ENCODE data around the gene FAM120AOS. TPM values are rescaled to one million over a fixed set of nuclear protein-coding genes. Genes with fewer than 3 reads are reported as not detected.
A peak's percentile ranks its signal among the peaks of the same experiment; 100 is the strongest.

The FAM120AOS gene
- total and polyA plus RNA-seq, 12 donors, result 26.2 to 62.6 (median 46.6) TPM

DNA sequence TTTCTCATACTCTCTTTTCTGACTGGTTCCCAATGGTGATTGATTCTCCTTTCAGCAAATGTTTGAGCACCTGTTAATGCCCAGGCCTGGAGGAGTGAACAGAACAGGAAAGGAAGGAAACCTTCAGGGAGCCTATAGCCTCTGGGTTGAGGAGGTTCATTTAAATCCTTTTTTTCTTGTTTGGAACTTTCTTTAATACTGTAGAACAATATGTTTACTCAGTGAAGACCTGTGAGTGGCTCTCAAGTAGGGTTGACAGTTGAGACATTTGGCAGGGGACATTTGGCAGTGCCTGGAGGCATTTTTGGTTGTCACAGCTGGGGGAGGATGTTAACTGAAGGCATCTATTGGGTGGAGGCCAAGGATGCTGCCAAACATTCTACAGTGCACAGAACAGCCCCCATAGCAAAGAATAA lies 6.1 kb upstream of the FAM120AOS start:
- Histone ChIP-seq H3K27me3 (no peaks in the 10 kb centered on the region), H3K4me1 (replicated peaks in 1 of 2) (peaks cover 15 to 73% of the 10 kb centered on the region in 2 donors), H3K9me3 (replicated peaks in 1 of 3) (no peaks in the 10 kb centered on the region), H3K36me3 (replicated peaks in 1 of 2) (no peaks in the 10 kb centered on the region), H3K4me3 (no peak overlapping the region), H3K27ac (no peak overlapping the region)
- intact Hi-C loops (cut with DNase I), result loop anchor here in 1 of 2 donors (10.0 kb wide), 1 partner anchor 95 kb away; no protein-coding TSS in a partner anchor
- no peak for DNase-seq
- TF ChIP-seq POLR2A (IDR thresholded peaks at IDR 0.05), result no peak
- no peak for TF ChIP-seq CTCF (IDR thresholded peaks at IDR 0.05)

GRCh38 chr9:93458712-93459111 lies 5.3 kb upstream of the FAM120AOS start:
- intact Hi-C loops (cut with DNase I), result loop anchor here in 1 of 2 donors (10.0 kb wide), 1 partner anchor 96 kb away; no protein-coding TSS in a partner anchor
- 62 to 71% (median 64%) methylated on average over 4 of the region's 4 CpGs for WGBS, 4 donors
- no peaks in the 10 kb centered on the region for H3K36me3 ChIP-seq (replicated peaks in 1 of 2)
- no peaks in the 10 kb centered on the region for H3K27me3 ChIP-seq
- TF ChIP-seq CTCF (IDR thresholded peaks at IDR 0.05) (no peak), POLR2A (IDR thresholded peaks at IDR 0.05) (no peak)
- no peaks in the 10 kb centered on the region for H3K9me3 ChIP-seq (replicated peaks in 1 of 3)
- peak overlapping the region in 2 of 5 donors; percentile 14 to 22 for H3K27ac ChIP-seq
- H3K4me3 ChIP-seq, result no peak overlapping the region
- DNase-seq, result peak in 1 of 7 donors; percentile 9
- peaks cover 15 to 75% of the 10 kb centered on the region in 2 donors for H3K4me1 ChIP-seq (replicated peaks in 1 of 2)

GRCh38 chr9:93457006-93457405 lies 3.6 kb upstream of the FAM120AOS start:
- intact Hi-C loops (cut with DNase I), result loop anchor here in 1 of 2 donors (10.0 kb wide), 1 partner anchor 98 kb away; no protein-coding TSS in a partner anchor
- H3K36me3 ChIP-seq (replicated peaks in 1 of 2), result no peaks in the 10 kb centered on the region
- WGBS, 4 donors, result 82 to 91% (median 84%) methylated on average over 1 of the region's 1 CpG
- no peaks in the 10 kb centered on the region for H3K9me3 ChIP-seq (replicated peaks in 1 of 3)
- peaks cover 15 to 70% of the 10 kb centered on the region in 2 donors for H3K4me1 ChIP-seq (replicated peaks in 1 of 2)
- no peaks in the 10 kb centered on the region for H3K27me3 ChIP-seq
- H3K27ac ChIP-seq, result no peak overlapping the region
- DNase-seq, result no peak
- no peak overlapping the region for H3K4me3 ChIP-seq
- no peak for TF ChIP-seq POLR2A (IDR thresholded peaks at IDR 0.05)
- no peak for TF ChIP-seq CTCF (IDR thresholded peaks at IDR 0.05)

DNA sequence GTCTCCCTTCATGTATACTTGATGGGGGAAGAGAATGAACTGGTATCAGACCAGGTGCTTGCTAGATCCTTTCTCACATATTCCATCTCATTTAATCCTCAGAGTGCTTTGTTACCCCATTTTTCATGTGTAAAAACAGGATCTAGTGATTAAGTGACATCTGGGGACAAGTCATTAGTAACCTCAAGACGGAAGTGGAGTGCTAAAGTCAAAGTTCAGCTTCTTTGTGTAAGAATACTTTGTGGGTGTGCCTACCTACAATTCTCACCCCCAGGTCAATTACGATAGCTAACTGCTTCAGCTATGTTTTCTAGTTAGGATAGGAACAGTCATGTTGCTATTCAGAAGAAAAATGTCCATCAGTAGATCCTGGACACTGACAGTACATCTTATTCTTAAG lies 3.1 kb upstream of the FAM120AOS start:
- Histone ChIP-seq H3K9me3 (replicated peaks in 1 of 3) (no peaks in the 10 kb centered on the region), H3K4me3 (no peak overlapping the region), H3K27ac (no peak overlapping the region), H3K36me3 (replicated peaks in 1 of 2) (no peaks in the 10 kb centered on the region), H3K27me3 (no peaks in the 10 kb centered on the region), H3K4me1 (replicated peaks in 1 of 2) (peaks cover 15 to 66% of the 10 kb centered on the region in 2 donors)
- TF ChIP-seq CTCF (IDR thresholded peaks at IDR 0.05) (no peak), POLR2A (IDR thresholded peaks at IDR 0.05) (no peak)
- 71 to 89% (median 77%) methylated on average over 2 of the region's 2 CpGs for WGBS, 4 donors
- intact Hi-C loops (cut with DNase I), result loop anchor here in 1 of 2 donors (10.0 kb wide), 1 partner anchor 98 kb away; no protein-coding TSS in a partner anchor
- DNase-seq, result no peak
